ENCODE data around the gene PAK2.
A peak's percentile ranks its signal among the peaks of the same experiment; 100 is the strongest.
"Not testable (repeated sequence)": the region's sequence is repeated elsewhere in the genome, so short reads cannot be mapped to it uniquely, and the experiment has no call there.

The PAK2 gene

DNA sequence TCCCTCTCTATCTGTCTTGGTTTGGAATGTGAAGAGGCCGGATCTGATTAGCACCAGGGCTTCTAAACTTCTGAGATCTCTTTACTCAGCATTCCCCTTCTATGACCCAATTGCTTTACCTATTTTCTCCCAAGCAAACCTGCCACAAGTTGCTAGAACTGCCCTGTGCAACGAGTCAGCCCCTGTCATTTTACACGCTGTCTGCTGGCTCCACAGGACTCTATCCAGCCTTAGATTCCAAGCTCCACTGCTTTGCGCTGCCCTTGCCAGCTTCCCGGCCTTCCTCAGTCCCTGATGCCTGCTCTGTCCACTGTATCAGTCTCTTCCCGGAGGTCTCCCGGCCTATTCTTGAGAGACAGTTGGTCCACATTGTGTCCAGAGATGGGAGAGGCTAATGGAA is 39.9 kb upstream of the PAK2 start:
- Histone ChIP-seq H3K36me3 (ENCODE audit: insufficient read depth, low read length) (no peaks in the 10 kb centered on the region), H3K4me3 (no peak overlapping the region), H3K27ac (no peak overlapping the region), H3K9ac (ENCODE audit: insufficient read length) (no peak overlapping the region), H3K9me3 (ENCODE audit: low read depth, low read length) (no peaks in the 10 kb centered on the region)
- TF ChIP-seq POLR2AphosphoS5 (IDR thresholded peaks at IDR 0.05; ENCODE audit: borderline replicate concordance, low read depth, low read length) (no peak), EZH2 (IDR thresholded peaks at IDR 0.05) (no peak), FOXP2 (optimal IDR thresholded peaks at IDR 0.05; ENCODE audit: control extremely low read depth, extremely low read length, insufficient read depth) (no peak)
- no peak for DNase-seq (ENCODE audit: low read depth, low spot score)

DNA sequence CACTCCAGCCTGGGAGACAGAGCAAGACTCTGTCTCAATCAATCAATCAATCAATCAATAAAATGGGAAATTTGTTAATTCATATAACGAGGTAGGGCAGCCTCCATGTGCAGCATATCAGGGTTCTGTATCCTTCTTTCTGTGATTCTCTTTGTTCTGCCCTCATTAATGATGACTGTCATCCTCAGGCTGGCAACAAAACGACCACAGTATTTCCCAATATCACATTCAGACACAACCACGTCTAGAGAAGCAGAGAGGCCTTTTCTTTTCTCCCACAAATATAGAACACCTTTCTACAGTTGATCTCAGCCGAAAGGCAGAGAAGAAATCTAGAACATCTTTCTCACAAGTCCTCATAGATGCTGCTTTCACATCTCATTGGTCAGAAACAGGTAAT is 38.9 kb upstream of the PAK2 start:
- H3K27ac ChIP-seq = no peak overlapping the region
- H3K9me3 ChIP-seq (ENCODE audit: low read depth, low read length) = no peaks in the 10 kb centered on the region
- no peak overlapping the region for H3K4me3 ChIP-seq
- H3K9ac ChIP-seq (ENCODE audit: insufficient read length) = no peak overlapping the region
- DNase-seq (ENCODE audit: low read depth, low spot score) = no peak
- no peak for TF ChIP-seq EZH2 (IDR thresholded peaks at IDR 0.05)
- no peak for TF ChIP-seq POLR2AphosphoS5 (IDR thresholded peaks at IDR 0.05; ENCODE audit: borderline replicate concordance, low read depth, low read length)
- TF ChIP-seq FOXP2 (optimal IDR thresholded peaks at IDR 0.05; ENCODE audit: control extremely low read depth, extremely low read length, insufficient read depth) = no peak
- H3K36me3 ChIP-seq (ENCODE audit: insufficient read depth, low read length) = no peaks in the 10 kb centered on the region

DNA sequence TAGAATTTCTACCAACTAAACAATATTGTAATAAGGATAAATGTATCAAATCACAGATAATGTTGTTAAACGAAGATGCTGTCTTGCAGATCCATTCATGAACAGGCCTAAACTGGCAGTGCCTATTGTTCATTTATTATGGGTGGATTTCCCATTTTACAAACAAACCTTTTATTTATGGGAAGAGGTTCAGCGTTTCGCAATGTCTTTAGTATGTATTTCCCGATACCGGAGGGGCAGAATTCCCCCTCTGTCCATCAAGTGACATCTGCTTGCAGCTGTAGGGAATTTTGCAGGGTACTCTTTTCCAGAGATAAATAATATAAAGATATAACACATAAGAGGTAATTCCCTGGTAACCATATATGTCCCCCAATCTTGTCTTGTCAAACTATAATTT is 33.3 kb upstream of the PAK2 start:
- Histone ChIP-seq H3K27ac (no peak overlapping the region), H3K36me3 (ENCODE audit: insufficient read depth, low read length) (no peaks in the 10 kb centered on the region), H3K9ac (ENCODE audit: insufficient read length) (no peak overlapping the region), H3K4me3 (no peak overlapping the region), H3K9me3 (ENCODE audit: low read depth, low read length) (no peaks in the 10 kb centered on the region)
- TF ChIP-seq EZH2 (IDR thresholded peaks at IDR 0.05) = no peak
- TF ChIP-seq POLR2AphosphoS5 (IDR thresholded peaks at IDR 0.05; ENCODE audit: borderline replicate concordance, low read depth, low read length) = no peak
- no peak for TF ChIP-seq FOXP2 (optimal IDR thresholded peaks at IDR 0.05; ENCODE audit: control extremely low read depth, extremely low read length, insufficient read depth)
- DNase-seq (ENCODE audit: low read depth, low spot score) = no peak

DNA sequence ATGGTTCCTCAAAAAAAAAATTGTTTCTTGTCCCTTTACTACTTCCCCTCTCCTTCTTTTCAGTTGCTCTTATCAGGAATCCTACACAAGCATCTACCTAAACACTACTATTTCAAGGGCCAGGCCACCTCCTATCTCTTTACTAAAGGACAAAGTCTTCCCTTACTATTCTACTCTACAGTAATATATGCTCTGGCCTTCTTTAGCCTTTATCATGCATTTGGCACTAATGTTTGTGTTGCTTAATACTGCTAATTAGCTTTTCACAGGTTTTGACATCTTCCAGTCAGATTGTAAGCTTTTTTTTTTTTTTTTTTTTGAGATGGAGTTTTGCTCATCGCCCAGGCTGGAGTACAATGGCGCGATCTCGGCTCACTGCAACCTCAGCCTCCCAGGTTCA is 32.9 kb upstream of the PAK2 start:
- Histone ChIP-seq H3K27ac (no peak overlapping the region), H3K4me3 (no peak overlapping the region), H3K36me3 (ENCODE audit: insufficient read depth, low read length) (no peaks in the 10 kb centered on the region), H3K9ac (ENCODE audit: insufficient read length) (no peak overlapping the region), H3K9me3 (ENCODE audit: low read depth, low read length) (no peaks in the 10 kb centered on the region)
- DNase-seq (ENCODE audit: low read depth, low spot score) = no peak
- TF ChIP-seq FOXP2 (optimal IDR thresholded peaks at IDR 0.05; ENCODE audit: control extremely low read depth, extremely low read length, insufficient read depth) = no peak
- TF ChIP-seq POLR2AphosphoS5 (IDR thresholded peaks at IDR 0.05; ENCODE audit: borderline replicate concordance, low read depth, low read length) = no peak
- TF ChIP-seq EZH2 (IDR thresholded peaks at IDR 0.05) = no peak

DNA sequence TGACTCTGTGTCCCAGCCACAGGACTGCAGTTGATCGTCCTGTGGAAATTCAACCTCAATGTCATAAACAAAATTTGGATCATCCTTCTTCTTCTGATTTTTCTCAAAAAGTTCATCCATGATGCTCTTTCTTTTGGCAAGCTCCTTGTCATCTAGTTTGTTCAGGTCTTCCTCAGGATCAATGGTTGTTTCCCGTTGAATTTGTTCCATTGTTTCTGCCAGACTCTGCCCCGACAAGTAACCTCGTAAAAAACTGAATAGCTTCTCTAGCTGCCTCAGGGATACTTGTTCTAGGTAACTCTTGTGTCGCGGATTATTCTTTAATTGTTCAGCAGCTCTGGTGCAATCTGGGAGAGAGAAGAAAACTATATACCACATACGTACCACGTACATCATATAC is 32.1 kb upstream of the PAK2 start:
- Histone ChIP-seq H3K27ac (no peak overlapping the region), H3K9ac (ENCODE audit: insufficient read length) (no peak overlapping the region), H3K9me3 (ENCODE audit: low read depth, low read length) (no peaks in the 10 kb centered on the region), H3K36me3 (ENCODE audit: insufficient read depth, low read length) (no peaks in the 10 kb centered on the region), H3K4me3 (no peak overlapping the region)
- DNase-seq (ENCODE audit: low read depth, low spot score) = no peak
- no peak for TF ChIP-seq FOXP2 (optimal IDR thresholded peaks at IDR 0.05; ENCODE audit: control extremely low read depth, extremely low read length, insufficient read depth)
- no peak for TF ChIP-seq POLR2AphosphoS5 (IDR thresholded peaks at IDR 0.05; ENCODE audit: borderline replicate concordance, low read depth, low read length)

DNA sequence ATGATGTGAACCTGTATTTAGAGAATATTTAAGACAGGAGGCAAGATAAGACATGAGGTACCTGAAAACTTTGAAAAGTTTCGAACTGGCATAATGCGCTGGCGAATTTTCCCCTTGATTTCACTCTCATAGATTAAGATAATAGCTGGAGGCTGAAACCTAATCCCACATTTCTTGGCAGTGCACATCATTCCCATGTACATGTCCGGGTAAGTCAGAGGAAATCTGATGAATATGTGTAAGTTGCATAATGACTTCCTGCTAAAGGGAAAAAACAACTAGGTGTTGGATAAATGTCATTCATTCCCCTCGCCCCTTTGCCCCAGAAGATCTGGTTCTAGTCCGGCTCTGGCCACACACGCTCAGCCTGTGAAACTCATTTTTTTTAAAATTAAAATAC is 31.2 kb upstream of the PAK2 start:
- no peaks in the 10 kb centered on the region for H3K9me3 ChIP-seq (ENCODE audit: low read depth, low read length)
- no peak for TF ChIP-seq FOXP2 (optimal IDR thresholded peaks at IDR 0.05; ENCODE audit: control extremely low read depth, extremely low read length, insufficient read depth)
- no peak for TF ChIP-seq EZH2 (IDR thresholded peaks at IDR 0.05)
- no peak for TF ChIP-seq POLR2AphosphoS5 (IDR thresholded peaks at IDR 0.05; ENCODE audit: borderline replicate concordance, low read depth, low read length)
- no peak for DNase-seq (ENCODE audit: low read depth, low spot score)
- H3K27ac ChIP-seq = no peak overlapping the region
- no peak overlapping the region for H3K9ac ChIP-seq (ENCODE audit: insufficient read length)
- no peak overlapping the region for H3K4me3 ChIP-seq
- no peaks in the 10 kb centered on the region for H3K36me3 ChIP-seq (ENCODE audit: insufficient read depth, low read length)

DNA sequence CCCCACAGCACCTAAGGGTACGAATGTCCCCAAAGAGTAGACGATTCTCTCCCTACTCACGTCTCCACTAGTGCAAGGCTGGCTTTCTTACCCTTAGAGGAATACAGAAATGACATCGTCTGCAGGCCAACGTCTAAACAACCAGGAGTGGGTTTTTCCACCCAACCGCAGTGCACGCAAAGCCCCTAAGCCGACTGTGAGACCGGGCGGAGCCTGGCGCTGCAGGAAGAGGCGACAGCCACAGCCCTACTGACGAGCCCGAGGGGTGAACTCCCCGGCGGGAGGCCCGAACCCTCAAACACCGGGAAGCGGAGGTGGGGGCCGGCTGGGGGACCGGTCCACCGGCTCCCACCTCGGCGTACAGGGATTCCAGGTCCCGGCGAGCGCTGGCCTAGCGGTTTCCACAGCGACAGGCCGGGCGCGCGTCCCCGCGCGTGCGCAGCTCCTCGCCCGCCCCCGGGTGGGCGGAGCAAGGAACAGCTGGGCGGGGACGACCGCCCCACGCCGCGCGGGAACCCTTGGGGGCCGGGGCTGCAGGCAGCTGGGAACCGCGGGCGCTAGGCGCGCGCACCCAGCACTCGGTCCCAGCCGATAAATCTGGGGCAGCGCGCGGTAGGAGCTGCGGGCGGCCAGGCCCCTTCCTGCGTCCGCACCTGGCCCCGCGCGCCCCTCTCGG is 27.7 kb upstream of the PAK2 start, which contains the start of the genes CEP19 and PIGX:
Gene CEP19, minus strand, starts transcription at position 413 of the 676 bp plus-strand sequence. CDS start 3,593 bp downstream, outside the sequence.
Gene PIGX, plus strand, starts transcription at position 540 of the 676 bp plus-strand sequence.
- Histone ChIP-seq H3K4me3 (peak within 1 kb of the TSS; percentile 81), H3K9ac (ENCODE audit: insufficient read length) (peak within 1 kb of the TSS; percentile 83), H3K27ac (peak within 1 kb of the TSS; percentile 49; the same call in 1 of the 2 replicates), H3K9me3 (ENCODE audit: low read depth, low read length) (no peaks in the 10 kb centered on the region), H3K36me3 (ENCODE audit: insufficient read depth, low read length) (no peaks in the 10 kb centered on the region)
- TF ChIP-seq EZH2 (IDR thresholded peaks at IDR 0.05) (no peak), FOXP2 (optimal IDR thresholded peaks at IDR 0.05; ENCODE audit: control extremely low read depth, extremely low read length, insufficient read depth) (peak; percentile 59), POLR2AphosphoS5 (IDR thresholded peaks at IDR 0.05; ENCODE audit: borderline replicate concordance, low read depth, low read length) (peak; percentile 87)
- DNase-seq (ENCODE audit: low read depth, low spot score) = no peak

DNA sequence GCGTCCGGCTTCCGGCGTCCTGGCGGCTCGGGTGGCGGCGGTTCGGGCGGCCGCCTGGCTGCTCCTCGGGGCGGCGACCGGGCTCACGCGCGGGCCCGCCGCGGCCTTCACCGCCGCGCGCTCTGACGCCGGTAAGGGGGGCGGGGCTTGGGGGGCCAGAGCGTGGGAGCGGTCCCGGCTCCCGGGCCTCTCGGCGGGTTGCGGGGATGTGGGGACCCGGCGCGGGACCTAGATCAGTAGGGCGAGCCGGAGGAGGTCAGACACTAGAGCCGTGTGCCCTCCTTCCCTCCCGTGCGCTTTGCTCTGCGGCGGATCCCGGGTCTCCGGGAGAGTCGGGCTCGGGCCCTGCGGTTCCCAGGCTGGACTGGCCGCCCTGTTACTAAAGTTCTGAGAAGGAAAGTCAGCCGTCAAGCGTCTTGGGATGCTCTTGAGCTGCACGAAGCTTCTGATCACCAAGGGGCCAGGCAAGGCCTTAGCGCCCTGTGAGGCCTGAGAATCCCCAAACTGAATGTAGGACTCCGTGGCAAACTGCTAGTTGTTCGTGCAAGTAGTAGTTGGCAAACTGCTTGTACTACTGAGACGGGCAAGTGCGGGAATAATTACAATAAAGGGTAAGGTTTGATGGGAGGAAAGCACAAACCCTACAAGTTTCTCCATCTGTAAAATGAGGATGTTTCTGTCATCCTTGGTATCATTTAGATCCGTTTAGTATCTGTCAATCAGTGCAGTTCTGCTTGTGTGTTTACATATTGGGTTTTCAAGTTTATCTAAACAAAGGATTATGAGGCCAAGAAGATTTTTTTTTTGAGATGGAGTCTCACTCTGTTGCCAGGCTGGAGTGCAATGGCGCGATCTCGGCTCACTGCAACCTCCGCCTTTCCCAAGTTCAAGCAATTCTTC is 26.9 kb upstream of the PAK2 start:
- Histone ChIP-seq H3K9ac (ENCODE audit: insufficient read length) (peak overlapping the region; percentile 83), H3K9me3 (ENCODE audit: low read depth, low read length) (no peaks in the 10 kb centered on the region), H3K4me3 (peak overlapping the region; percentile 81), H3K36me3 (ENCODE audit: insufficient read depth, low read length) (peaks cover 5% of the 10 kb centered on the region; the same call in 1 of the 2 replicates), H3K27ac (peak overlapping the region; percentile 49; the same call in 1 of the 2 replicates)
- no peak for TF ChIP-seq POLR2AphosphoS5 (IDR thresholded peaks at IDR 0.05; ENCODE audit: borderline replicate concordance, low read depth, low read length)
- TF ChIP-seq EZH2 (IDR thresholded peaks at IDR 0.05) = no peak
- no peak for DNase-seq (ENCODE audit: low read depth, low spot score)

DNA sequence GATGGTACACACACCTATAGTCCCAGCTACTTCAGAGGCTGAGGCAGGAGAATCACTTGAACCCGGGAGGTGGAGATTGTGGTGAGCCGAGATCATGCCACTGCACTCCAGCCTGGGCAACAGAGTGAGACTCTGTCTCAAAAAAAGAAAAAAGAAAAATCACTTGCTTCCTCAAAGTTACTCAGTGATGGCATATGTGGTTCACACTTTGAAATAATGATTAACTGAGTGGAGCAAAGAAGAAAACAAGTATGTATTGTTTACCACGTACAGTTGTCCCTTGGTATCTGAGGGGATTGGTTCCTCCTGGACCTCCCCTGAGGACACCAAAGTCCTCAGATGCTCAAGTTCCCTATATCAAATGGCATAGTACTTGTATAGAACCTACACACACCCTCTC is 22.5 kb upstream of the PAK2 start:
- H3K9me3 ChIP-seq (ENCODE audit: low read depth, low read length); H3K27ac ChIP-seq; H3K9ac ChIP-seq (ENCODE audit: insufficient read length); H3K4me3 ChIP-seq; DNase-seq (ENCODE audit: low read depth, low spot score): not testable (repeated sequence)
- peaks cover 37% of the 10 kb centered on the region for H3K36me3 ChIP-seq (ENCODE audit: insufficient read depth, low read length)
